Stimulated activated naive CD8-positive, alpha-beta T cell treated with anti-CD3 and anti-CD28 coated beads, Interleukin-15, Interleukin-2, amounts not matched to agents 100 ng/mL and 50 ng/mL, for 24 hours (primary cell): Measurements from ENCODE around the gene ALDH1A1.
"Not testable (repeated sequence)": the region's sequence is repeated elsewhere in the genome, so short reads cannot be mapped to it uniquely, and the experiment has no call there.

ENCODE experiments used
- H3K27ac Mint-ChIP-seq: one replicate; pipeline ENCODE4 v1.8.0; 2021; ENCODE audit warnings: mild to moderate bottlenecking, mixed read lengths
- H3K27me3 Mint-ChIP-seq: one replicate; pipeline ENCODE4 v1.8.0; 2021; ENCODE audit warnings: mixed read lengths
- H3K36me3 Mint-ChIP-seq: one replicate; pipeline ENCODE4 v1.8.0; 2021; ENCODE audit warnings: low read depth, mixed read lengths
- H3K4me1 Mint-ChIP-seq: one replicate; pipeline ENCODE4 v1.8.0; 2021; ENCODE audit warnings: low read depth, mixed read lengths
- H3K4me3 Mint-ChIP-seq: one replicate; pipeline ENCODE4 v1.8.0; 2021; ENCODE audit warnings: mild to moderate bottlenecking, mixed read lengths
- H3K9me3 Mint-ChIP-seq: one replicate; pipeline ENCODE4 v1.8.0; 2021; ENCODE audit warnings: mixed read lengths

The ALDH1A1 gene

GRCh38 chr9:72888067-72888466, 64.8 kb downstream of the ALDH1A1 start:
- Mint-ChIP-seq H3K27me3 (peaks cover 10% of the 10 kb centered on the region), H3K27ac (no peak overlapping the region), H3K9me3 (no peaks in the 10 kb centered on the region), H3K36me3 (no peaks in the 10 kb centered on the region), H3K4me1 (no peaks in the 10 kb centered on the region), H3K4me3 (no peak overlapping the region)

DNA sequence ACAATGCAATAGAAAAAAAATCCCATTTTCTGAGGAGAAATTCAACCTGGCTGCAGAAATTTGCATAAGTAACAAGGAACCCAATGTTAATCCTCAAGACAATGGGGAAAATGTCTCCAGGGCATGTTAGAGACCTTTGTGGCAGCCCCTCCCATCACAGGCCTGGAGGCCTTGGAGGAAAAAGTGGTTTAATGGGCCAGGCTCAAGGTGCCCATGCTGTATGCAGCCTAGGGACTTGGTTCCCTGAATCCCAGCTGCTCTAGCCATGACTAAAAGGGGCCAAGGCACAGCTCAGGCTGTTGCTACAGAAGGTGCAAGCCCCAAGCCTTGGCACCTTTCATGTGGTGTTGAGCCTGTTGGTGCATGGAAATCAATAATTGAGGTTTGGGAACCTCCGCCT, 66.5 kb downstream of the ALDH1A1 start:
- Mint-ChIP-seq H3K36me3 (no peaks in the 10 kb centered on the region), H3K4me3 (no peak overlapping the region), H3K27ac (no peak overlapping the region), H3K9me3 (no peaks in the 10 kb centered on the region), H3K4me1 (no peaks in the 10 kb centered on the region), H3K27me3 (peaks cover 10% of the 10 kb centered on the region)

- no peaks in the 10 kb centered on the region for H3K36me3 Mint-ChIP-seq
- H3K4me3 Mint-ChIP-seq: no peak overlapping the region
- peaks cover 7% of the 10 kb centered on the region for H3K27me3 Mint-ChIP-seq
- H3K4me1 Mint-ChIP-seq: no peaks in the 10 kb centered on the region
- no peaks in the 10 kb centered on the region for H3K9me3 Mint-ChIP-seq
- H3K27ac Mint-ChIP-seq: no peak overlapping the region
Measured at GRCh38 chr9:72884508-72884907, 68.3 kb downstream of the ALDH1A1 start.

DNA sequence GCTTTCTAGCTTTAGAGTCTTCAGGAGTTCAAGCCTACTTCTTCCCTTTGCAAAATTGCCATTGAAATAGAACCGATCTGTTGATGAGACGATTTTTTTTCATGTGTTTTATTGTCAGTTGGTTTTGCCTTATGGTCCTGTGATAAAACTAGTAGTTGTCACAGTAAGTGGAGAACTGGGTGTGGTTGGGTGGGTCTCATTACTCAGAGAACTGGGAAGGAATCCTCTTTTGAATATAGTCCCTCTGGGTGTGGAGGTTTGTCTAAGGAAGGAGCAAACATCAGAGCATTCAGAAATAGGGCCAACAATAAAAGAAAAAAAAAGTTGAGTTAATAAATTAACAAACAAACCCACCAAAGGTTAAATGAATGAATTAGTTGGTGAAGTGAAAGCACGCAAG, 69.0 kb downstream of the ALDH1A1 start:
- Mint-ChIP-seq H3K9me3 (no peaks in the 10 kb centered on the region), H3K27ac (no peak overlapping the region), H3K27me3 (peaks cover 4% of the 10 kb centered on the region), H3K36me3 (no peaks in the 10 kb centered on the region), H3K4me1 (no peaks in the 10 kb centered on the region), H3K4me3 (no peak overlapping the region)

- H3K36me3 Mint-ChIP-seq: no peaks in the 10 kb centered on the region
- no peak overlapping the region for H3K4me3 Mint-ChIP-seq
- H3K27ac Mint-ChIP-seq: no peak overlapping the region
- no peaks in the 10 kb centered on the region for H3K9me3 Mint-ChIP-seq
- peaks cover 3% of the 10 kb centered on the region for H3K27me3 Mint-ChIP-seq
- no peaks in the 10 kb centered on the region for H3K4me1 Mint-ChIP-seq
Measured at GRCh38 chr9:72882117-72882775, 70.6 kb downstream of the ALDH1A1 start.

GRCh38 chr9:72880821-72881220, 72.0 kb downstream of the ALDH1A1 start:
- Mint-ChIP-seq H3K36me3 (no peaks in the 10 kb centered on the region), H3K27me3 (no peaks in the 10 kb centered on the region), H3K4me3 (no peak overlapping the region), H3K9me3 (no peaks in the 10 kb centered on the region), H3K27ac (no peak overlapping the region), H3K4me1 (no peaks in the 10 kb centered on the region)

- no peaks in the 10 kb centered on the region for H3K4me1 Mint-ChIP-seq
- H3K9me3 Mint-ChIP-seq: no peaks in the 10 kb centered on the region
Measured at GRCh38 chr9:72875221-72875620, 77.6 kb downstream of the ALDH1A1 start.

GRCh38 chr9:72874344-72874743, 78.5 kb downstream of the ALDH1A1 start:
- Mint-ChIP-seq H3K27ac (no peak overlapping the region), H3K9me3 (no peaks in the 10 kb centered on the region), H3K36me3 (no peaks in the 10 kb centered on the region), H3K4me1 (no peaks in the 10 kb centered on the region), H3K4me3 (no peak overlapping the region), H3K27me3 (peaks cover 3% of the 10 kb centered on the region)

More at GRCh38 chr9:72875221-72875620, 77.6 kb downstream of the ALDH1A1 start:
- H3K4me3 Mint-ChIP-seq: no peak overlapping the region
- no peak overlapping the region for H3K27ac Mint-ChIP-seq
- H3K36me3 Mint-ChIP-seq: no peaks in the 10 kb centered on the region
- H3K27me3 Mint-ChIP-seq: peaks cover 3% of the 10 kb centered on the region

DNA sequence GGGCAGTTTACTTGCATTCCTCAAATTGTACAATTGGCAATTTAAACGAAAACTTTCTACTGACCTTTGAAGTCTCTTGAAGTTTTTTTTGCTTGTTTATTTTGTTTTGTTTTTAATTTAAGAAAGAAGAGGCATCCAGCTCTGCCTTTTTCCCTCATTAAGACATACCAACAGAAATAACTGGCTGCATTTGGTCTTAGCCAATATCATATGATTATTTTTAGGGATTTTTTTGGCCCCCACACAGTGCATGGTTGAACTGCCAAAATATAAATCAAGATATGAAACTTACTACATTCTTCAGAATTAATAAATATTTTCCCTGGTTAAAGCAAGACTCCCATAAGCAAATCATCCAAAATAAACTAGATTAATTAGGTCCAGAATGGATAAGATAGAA, 79.4 kb downstream of the ALDH1A1 start:
- no peak overlapping the region for H3K27ac Mint-ChIP-seq
- H3K9me3 Mint-ChIP-seq: no peaks in the 10 kb centered on the region
- peaks cover 3% of the 10 kb centered on the region for H3K27me3 Mint-ChIP-seq
- H3K36me3 Mint-ChIP-seq: no peaks in the 10 kb centered on the region
- no peak overlapping the region for H3K4me3 Mint-ChIP-seq
- H3K4me1 Mint-ChIP-seq: no peaks in the 10 kb centered on the region

- Mint-ChIP-seq H3K4me1 (no peaks in the 10 kb centered on the region), H3K27me3 (peaks cover 3% of the 10 kb centered on the region), H3K36me3 (no peaks in the 10 kb centered on the region), H3K4me3 (no peak overlapping the region), H3K27ac (no peak overlapping the region), H3K9me3 (no peaks in the 10 kb centered on the region)
Measured at GRCh38 chr9:72872718-72873117, 80.1 kb downstream of the ALDH1A1 start.

DNA sequence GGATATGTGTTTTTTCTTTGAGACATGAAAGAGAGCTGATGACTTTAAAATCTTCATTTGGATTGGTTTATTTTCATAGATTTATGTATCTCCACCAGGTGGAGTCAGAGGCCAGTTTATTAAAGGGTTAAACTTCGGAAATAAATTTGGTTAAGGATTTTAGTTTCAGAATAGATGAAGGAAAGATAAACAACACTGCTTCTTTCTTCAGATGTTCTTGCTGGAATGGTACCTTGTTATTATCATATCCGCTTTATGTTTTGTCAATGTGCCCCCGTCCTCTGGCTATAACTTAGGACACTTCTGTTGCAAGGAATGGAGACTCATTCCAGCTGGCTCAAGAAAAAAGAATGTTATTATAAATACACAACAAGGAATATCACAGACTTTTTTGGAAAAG, 81.2 kb downstream of the ALDH1A1 start:
- no peak overlapping the region for H3K27ac Mint-ChIP-seq
- no peaks in the 10 kb centered on the region for H3K4me1 Mint-ChIP-seq
- no peaks in the 10 kb centered on the region for H3K36me3 Mint-ChIP-seq
- H3K27me3 Mint-ChIP-seq: peaks cover 3% of the 10 kb centered on the region
- no peak overlapping the region for H3K4me3 Mint-ChIP-seq
- no peaks in the 10 kb centered on the region for H3K9me3 Mint-ChIP-seq

DNA sequence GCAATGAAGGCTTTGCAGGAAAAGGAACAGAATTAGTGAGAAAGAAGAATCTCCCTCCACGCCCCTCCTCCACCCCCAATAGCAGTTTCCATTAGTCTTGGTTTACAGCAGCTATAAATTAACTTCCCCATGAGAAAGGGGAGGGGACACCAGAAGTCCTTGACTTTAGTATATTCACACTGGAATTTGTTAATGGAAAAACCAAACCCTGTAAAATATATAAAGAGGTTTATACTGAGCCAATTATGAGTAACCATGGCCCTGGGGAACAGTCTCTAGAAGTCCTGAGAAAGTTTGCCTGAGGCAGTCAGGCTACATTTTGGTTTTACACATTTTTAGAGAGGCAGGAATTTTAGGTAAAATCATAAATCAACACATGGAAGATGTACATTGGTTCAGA, 88.5 kb downstream of the ALDH1A1 start:
- H3K4me3 Mint-ChIP-seq: no peak overlapping the region
- H3K27ac Mint-ChIP-seq: no peak overlapping the region
- no peaks in the 10 kb centered on the region for H3K4me1 Mint-ChIP-seq
- no peaks in the 10 kb centered on the region for H3K36me3 Mint-ChIP-seq
- H3K27me3 Mint-ChIP-seq: no peaks in the 10 kb centered on the region
- H3K9me3 Mint-ChIP-seq: no peaks in the 10 kb centered on the region

GRCh38 chr9:72863456-72864094, 89.3 kb downstream of the ALDH1A1 start:
- Mint-ChIP-seq H3K36me3 (no peaks in the 10 kb centered on the region), H3K27ac (no peak overlapping the region), H3K4me3 (no peak overlapping the region), H3K27me3 (no peaks in the 10 kb centered on the region), H3K9me3 (no peaks in the 10 kb centered on the region), H3K4me1 (no peaks in the 10 kb centered on the region)

- not testable (repeated sequence) for H3K27me3 Mint-ChIP-seq, H3K4me3 Mint-ChIP-seq, H3K4me1 Mint-ChIP-seq, H3K27ac Mint-ChIP-seq, H3K36me3 Mint-ChIP-seq, H3K9me3 Mint-ChIP-seq
Measured at GRCh38 chr9:72862788-72863187, 90.1 kb downstream of the ALDH1A1 start.

- no peak overlapping the region for H3K4me3 Mint-ChIP-seq
- H3K27me3 Mint-ChIP-seq: no peaks in the 10 kb centered on the region
- no peaks in the 10 kb centered on the region for H3K9me3 Mint-ChIP-seq
- H3K27ac Mint-ChIP-seq: no peak overlapping the region
- no peaks in the 10 kb centered on the region for H3K36me3 Mint-ChIP-seq
- H3K4me1 Mint-ChIP-seq: no peaks in the 10 kb centered on the region
Measured at GRCh38 chr9:72858089-72858912, 94.6 kb downstream of the ALDH1A1 start.
